Activated T-cell treated with anti-CD3 and anti-CD28 coated beads, Interleukin-2, amount 50 U/mL, for 48 hours (primary cell): ENCODE measurements around the gene MAFG.
"Not testable (repeated sequence)": the region's sequence is repeated elsewhere in the genome, so short reads cannot be mapped to it uniquely, and the experiment has no call there.

ENCODE experiments used
- DNase-seq, 2 experiments: peaks; one replicate each; pipeline ENCODE4 v3.0.0-alpha.2; 2020

The MAFG gene

DNA sequence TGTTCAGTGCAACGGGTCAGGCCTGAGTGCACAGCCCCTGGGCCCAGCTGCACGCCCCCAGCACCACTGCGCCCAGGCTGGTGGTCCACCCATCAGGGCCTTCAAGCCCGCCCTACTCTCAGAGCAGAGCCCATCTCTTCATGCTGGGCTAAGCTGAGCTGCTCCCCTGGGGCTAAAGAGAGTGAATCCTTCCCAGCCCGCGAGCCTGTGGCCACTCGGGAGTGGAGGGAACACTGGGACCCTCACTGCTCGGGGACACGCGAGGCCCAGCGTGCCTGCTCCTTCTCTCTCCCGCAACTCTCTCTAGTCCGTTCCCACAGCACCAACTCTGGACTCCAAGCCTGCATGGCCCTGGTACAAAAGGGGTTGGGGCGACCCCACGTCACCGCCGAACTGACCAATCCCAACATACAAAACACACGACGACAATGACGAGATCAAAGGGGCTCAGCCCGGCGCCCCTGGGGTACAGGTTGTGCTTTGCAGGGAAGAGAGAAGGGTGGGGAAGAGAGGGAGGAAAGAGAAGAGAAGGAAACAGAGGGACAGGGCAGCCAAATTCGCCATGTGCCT, 5.5 kb downstream of the MAFG start:
- DNase-seq = no peak

DNA sequence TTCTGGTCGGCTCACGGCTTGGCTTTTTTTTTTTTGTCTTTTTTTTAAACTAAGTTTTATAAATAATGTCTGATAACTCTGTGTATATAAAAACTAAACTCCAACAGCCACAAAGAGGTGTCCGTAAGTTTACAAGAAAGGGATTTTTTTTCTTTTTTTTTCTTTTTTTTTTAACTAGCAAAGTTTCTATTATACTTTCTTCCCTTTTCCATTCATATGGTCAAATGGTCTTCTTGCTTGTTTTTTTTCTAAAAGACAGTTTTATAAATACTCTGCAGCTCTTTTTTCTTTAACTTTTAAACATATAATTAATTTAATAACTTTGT, 6.0 kb downstream of the MAFG start:
- DNase-seq = no peak

DNA sequence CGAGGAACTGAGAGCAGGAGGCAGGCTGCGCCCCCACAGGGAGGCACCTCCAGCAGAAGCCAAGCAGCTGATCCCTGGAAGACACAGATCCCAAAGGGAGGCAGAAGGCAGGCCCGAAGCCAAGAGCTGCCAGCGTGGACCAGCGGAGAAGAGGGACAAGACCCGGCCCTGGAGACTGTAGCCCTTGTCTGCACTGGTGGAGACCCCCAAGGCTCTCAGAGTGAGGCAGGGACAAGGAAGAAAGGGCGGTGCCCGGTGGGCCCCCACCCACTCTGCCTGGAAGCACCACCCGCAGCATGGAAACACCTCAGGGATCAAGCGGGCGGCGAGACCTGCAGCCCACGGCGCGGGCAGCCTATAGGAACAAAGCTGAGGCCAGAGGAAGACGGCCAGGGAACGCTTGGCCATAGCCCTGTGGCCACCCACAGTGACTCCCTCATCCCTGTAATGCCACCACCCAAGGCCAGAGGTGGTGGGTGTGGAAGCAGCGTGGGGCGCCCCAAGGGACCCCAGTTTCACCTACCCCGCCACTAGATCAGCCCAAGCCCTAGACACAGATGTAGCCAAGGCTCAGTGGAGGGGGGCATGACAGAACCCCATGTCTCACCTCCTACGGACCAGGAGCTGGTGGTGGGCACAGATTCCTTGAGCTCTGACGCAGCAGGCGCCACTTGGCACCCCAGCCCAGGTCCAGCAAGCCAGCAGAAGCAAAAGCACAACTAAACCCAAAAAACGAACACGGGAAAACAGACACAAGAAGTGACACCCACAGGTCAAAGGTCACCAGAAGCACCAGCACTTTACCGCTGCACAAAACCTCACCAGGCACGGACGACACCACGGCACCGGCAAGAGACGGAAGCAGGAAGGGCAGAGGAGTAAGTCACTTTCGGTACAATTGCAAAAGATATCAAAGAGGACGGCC, 6.7 kb downstream of the MAFG start:
- no peak for DNase-seq

DNA sequence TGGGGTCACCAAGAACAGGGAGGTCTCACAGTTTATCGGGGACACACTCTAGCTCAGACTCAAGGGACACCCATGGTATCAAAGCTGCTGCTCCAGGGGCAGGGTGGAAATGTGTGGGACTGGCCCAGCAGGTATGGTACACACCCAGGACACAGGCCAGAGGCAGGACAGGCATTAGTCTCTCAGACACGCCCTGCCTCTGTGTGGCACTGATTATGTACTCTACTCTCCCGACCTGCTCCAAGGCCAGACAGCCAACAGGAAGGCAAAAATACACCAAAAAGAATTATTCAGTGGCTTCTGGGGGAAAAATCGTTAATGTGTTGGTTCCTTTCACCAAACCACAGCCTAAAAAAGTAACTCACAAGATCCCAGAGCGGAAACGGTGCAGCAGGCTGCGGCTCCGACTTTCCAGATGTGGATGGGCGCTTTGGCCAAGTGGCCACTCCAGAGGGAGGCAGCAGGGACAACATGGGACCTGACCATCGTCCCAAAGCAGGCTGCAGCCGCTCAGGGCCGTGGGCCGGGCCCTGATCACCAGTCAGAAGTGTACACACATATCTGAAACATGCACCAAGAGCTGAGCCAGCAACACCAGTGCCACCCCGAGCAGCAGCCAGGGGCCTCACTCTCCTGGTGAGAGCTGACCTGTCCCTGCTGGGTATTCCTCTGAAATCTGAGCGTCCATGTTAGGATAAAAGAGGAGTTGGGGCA, 8.5 kb downstream of the MAFG start:
- DNase-seq = no peak

DNA sequence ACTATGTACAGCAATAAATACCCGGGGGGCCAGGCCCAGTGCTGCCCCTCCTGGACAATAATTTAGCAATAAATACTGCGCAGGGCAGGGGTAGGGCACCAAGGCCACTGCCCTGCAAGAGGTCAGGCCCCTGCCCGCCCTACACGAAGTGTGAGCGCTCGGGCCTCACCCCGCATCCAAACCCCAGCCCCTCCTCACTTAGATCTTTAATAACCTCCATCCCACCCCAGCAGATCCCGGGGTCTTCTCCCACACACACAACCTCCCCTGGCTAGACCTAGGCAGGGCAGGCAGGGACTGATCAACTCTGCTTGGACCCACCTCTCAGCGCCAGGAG, 9.2 kb downstream of the MAFG start:
- DNase-seq = not testable (repeated sequence)

DNA sequence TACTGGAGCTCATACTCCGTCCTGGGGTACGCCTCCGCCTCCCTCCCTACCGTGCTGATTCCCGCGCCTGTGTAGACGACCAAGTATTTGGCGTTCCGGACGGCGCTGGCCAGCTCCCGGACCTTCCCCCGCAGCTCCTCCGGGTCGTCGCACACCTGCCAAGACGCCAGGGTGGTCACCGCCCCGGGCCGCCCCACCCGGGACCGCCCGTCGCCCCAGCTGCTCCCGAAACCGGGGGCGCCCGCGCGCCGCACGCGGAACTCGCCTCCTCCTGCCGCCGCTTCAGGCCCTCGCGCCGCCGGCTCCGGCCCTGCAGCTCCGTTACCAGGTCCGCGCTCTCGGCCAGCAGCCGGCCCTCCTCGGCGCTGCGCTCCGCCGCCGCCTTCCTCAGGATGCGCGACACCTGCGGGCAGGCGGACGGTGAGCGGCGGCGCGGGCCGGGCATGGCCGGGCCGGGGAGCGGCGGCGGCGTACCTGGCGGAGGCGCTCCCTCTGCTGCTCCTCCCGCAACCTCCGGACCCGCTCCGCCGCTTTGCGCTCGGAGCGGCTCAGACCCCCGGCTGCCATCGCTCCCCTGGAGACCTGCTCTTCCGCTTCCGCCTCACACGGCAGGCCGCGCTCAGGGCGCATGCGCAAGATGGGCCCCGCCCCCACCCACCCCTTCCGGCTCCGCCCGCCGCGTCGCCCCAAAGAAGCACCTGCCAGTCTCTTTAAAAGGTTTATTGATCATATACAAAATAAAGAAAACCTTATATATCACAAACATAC, 9.8 kb downstream of the MAFG start, which contains the start of gene SIRT7:
SIRT7 (minus strand) TSS at position 612 of the 768 bp plus-strand sequence; CDS start at position 567, 45 bp downstream.
- DNase-seq = peak; percentile 84 to 88

DNA sequence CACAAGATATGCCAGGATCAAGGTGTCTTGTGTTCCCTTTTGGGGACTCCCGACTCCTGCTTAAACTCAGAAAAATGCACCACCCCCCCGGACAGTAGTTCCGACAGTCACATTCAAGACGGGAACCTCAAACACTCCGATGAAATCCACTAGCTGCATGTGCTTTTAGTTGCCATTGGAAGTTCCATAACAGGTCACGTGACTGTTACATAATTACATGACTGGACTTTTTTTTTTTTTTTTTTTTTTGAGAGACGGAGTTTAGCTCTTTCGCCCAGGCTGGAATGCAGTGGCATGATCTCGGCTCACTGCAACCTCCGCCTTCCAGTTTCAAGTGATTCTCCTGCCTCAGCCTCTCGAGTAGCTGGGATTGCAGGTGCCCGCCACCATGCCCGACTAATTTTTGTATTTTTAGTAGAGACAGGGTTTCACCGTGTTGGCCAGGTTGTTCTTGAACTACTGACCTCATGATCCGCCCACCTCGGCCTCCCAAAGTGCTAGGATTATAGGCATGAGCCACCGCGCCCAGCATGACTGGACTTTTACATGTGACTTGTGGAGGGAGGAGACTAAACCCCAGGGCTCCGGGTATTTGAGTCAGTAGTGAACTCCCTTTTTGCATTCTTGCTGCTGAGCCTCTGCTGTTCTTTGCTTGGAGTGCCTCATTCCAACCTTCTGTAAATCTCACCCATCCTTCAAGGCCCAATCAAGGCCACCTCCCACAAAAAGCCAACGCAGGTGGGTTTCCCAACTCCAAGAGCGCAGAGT, 11.1 kb downstream of the MAFG start:
- DNase-seq = no peak

DNA sequence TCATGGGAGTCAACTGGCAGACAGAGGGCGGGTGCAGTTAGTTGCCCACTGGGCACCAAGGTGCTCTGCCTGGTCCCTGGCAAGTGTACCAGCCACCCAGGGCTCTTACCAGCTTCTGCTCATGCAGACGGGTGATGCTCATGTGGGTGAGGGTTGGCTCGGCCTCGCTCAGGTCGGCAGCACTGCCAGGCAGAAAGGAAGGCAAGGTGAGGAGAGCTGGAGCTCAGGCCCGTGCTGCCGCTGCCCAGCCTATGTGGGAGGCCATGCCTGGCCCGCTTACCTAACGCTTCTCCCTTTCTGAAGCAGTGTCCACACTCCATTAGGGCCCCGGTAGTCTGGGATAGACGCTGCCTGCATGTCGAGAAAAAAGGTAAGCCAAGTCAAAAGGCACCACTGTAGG, 12.2 kb downstream of the MAFG start:
- DNase-seq = no peak

DNA sequence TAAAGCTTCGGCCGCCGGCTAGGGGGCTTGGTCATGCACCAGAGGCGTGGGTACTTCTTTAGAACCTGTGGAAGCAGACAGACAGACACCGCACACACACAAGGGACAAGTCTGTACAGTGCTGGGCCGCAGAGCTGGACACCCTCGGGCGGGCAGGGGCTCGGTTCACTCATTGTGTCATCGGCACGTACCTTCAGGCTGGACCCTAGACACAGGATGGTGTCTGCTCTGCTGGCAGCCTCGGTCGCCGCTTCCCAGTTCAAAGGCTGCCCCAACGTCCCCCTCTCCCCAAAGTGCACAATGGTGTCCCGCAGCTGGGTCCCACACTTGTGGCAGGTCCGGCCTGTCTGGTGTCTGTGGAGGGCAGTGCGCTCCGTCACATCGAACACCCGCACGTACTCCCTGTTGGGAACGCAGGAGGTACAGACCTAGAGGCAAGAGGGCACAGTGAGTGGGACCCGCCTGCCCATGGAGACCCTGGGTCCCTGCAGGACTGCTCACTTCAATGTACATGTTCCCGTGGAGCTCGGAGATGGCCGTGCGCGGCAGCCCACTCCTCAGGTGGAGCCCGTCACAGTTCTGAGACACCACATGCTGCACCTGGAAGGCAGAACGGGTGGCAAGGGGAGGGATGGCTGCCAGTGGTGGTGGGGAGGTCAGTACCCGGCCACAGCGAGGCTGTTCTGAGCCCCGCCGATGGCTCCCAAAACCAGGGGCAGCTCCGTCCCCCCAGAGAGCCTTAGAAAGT, 13.3 kb downstream of the MAFG start:
- no peak for DNase-seq

DNA sequence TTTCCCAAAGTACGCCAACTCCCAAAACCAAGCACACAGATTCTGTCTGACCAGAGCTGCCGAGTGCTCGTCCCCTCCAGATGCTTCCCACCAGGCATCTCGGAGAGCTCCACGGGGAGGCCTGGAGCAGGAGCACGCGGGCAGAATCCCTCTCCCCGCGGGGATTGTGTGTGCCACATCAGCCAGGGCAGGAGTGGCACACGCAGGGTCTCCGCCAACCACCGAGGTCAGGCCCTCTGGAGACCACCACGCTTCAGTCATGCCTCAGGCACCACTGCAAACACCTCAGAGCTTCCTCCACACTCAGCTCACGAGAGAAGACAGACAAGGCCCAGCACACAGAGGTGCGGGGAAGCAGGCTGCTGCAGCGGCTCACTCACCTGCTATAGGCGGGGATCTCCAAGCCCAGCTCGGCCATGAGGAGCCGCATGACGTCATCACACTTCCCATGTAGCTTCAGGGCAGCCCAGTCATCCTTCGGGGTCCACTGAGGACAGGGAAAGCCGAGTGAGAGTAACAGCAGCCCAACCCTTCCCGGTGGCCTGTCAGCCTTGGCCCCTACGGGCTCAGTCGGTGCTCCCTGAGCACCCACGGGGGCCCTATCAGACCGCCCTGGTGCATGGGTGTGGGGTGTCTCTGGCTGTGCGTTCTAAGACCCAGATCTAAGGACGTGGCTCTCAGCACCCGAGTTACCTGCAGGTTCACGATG, 14.0 kb downstream of the MAFG start:
- DNase-seq = no peak

DNA sequence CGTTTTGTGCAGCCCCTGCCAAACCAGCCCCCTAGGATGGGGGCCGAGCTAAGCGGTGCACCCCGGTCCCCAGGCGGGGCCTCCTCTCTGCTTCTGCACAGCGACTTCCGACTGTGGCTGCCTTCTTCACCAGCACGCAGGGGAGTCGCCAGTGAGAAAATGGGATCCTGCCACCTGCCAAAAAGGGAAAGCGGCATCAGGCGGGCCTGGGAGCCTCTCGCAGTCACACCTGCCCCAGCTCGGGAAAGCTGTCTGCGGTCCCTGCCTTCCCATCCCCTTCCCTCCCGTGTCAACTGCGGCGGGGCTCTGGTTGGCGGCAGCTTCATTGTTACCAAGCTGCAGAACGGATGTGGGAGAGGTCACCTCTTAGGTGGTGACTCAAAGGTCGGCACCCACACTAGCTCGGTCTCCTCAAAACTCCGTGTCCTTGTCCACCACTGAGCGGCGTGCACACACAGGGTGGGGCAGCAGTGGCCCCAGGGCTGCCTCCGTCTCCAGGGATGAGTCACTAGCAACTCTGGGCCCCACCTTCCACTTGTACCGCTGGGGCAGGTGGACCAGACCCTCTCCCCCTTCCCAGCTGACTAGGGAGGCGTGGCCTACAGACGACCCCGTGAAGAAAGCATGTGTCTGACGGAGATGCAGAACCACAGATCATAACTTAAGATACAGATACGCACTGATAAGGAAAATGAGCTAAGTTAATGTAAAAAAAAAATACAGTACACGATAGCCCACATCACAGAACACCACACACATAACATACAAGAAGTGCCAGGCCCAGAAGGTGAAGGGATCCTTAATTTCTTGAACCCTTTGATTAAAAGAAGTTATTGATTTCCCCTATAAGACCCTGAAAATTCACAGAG, 14.9 kb downstream of the MAFG start:
- no peak for DNase-seq

DNA sequence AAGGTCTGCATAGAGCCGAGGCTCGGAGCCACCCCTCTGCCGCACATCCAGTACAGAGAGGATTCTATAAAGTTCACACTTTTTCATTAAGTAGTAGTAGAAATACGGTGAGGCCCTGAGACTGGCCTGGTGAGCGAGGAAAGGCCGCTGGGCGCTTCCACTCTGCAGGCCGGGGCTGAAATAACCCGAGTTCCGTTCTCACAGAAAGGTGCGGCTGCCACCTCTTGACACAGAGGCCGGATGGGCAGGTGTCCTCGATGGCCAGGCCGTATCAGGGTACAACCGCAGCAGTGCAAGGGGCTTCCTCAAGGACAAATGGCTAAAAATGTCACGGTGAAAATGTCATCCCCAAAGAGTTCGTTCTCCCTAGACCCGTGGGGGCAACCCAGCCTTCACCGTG, 15.6 kb downstream of the MAFG start:
- DNase-seq = no peak

DNA sequence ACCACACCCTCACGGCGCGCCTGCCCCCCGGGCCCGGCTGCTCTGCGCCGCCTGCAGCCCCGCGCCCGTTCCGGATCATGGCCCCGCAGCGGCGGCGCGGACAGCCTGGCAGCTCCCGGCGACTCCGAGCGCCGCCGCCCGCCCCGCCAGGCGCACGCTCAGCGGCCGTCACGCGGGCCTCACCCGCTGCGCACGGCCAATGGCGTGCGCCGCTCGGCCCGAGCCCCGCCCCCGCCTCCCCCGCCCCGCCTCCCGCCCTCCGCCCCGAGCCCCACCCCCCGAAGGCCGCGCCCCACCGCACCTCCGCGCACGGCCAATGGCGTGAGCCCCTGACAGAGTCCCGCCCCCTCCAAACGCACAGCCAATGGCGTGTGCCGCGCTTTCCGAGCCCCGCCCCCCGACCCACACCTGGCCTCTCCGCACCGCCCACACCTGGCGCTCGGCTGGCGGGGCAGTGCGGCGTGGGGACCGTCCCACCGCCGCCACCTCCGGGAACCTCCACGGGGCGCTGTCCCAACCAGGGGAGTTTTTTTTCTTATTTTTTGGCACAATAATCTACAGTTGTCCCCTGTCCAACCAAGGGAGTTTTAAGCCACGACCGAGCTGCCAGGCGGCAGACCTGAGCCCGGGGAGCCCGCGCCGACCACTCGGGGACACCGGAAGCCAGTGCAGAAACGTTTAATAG, 16.1 kb downstream of the MAFG start, which contains the start of gene PCYT2:
PCYT2 (minus strand) TSS at position 123 of the 685 bp plus-strand sequence; CDS start at position 79, 44 bp downstream.
- peak; percentile 93 to 95 for DNase-seq

DNA sequence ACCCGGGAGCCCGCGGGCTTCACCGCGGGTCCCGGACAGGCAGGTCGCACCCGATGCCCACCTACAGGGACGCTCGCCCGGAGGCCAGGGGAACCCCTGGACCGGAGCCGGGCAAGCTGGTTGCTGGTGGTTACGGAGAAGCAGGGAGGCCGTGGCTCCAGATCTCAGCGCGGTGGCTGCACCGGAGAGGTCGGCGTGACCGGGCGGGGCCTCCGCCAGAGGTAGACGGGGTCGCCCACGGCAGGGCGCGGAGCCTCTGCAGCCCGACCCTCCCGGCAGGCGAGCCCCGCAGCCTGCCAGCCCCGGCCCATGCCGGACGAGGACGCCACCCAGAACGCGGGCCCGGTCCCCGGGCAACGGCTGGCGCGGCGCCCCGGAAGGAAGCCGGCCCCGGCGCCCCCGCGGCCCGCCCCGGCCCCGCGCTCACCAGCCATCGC, 16.7 kb downstream of the MAFG start:
- DNase-seq = no peak

DNA sequence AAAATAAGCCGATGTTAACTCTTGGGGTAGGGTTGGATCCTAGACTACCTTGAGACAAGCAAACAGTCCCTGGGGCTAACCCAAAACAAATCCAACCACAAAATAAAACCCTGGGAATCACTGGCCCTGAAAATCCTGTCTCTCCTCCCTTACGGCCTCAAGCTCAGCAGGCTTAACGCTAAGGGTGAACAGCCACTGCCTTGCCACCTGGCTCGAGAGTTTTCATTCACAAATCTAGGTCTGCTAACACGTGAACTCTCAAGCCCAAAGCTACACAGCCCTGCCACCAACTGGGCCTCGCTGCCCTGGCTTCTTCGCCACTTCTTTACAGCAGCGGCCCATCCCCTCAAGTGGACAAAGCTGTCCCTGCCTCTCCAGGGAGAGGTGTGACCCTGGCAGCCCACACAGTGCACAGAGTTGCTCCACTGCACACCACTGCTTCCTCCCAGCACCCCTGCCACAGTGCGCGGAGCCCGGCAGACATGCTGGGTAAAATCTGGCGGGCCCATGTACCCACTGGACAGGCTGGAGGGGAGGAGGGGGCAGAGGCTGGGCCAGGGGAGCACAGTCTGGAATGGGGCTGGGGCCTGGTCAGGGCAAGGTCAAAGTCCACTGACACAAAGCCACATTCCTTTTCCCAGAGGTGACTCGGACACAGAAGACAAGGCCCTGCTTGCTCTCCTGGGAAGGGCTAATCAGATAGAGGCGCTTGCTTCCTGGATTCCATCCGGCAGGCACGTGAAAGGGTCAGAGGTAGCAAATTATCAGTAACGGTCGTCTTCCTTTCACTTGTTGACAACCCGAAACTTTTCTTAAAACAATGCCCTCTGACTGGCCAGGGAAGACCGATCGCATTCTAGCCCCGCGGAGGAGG, 17.3 kb downstream of the MAFG start:
- peak in 1 of 2 experiments; percentile 28 for DNase-seq

DNA sequence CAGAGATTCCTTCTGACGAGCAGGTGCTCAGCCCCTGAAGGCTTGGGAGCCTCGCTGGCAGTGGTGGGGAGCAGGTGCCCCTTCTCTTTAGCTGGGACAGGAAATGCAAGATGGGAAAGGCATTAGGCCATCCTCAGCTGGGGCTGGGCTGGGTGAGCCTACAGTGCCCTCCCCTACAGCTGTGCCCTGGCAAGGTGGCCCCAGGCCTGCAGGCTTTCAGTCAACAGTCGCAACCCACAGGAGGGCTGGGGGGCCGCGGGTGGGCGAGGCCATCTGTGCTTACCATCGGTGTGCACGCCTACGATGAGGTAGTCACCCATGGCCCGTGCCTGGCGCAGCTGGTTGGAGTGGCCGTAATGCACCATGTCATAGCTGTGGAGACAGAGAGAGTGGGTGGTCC, 18.3 kb downstream of the MAFG start:
- DNase-seq = no peak

DNA sequence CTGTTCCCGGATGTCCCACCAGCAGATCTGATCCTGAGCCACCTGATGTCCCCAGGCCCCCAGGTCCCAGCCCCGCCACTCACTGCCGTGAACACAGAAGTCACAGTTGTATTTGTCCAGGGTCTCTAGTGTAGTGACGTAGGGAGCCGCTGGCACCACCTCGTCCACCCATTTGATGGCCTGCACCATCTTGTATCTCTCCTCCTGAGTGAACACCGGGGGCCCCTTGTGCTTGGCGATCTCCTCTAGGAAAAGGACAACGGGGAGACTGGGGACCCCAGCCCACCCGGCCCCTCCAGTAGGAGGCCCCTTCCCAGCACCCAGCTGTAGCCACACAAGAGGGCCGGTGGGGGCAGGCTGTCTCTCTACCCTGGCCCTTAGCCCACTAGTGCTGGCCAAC, 18.7 kb downstream of the MAFG start:
- no peak for DNase-seq
